GM10266 (cell line): ENCODE data around the gene NPIPB6.

ENCODE experiments used
- DNase-seq: peaks from one replicate; pipeline ENCODE4 v3.0.0; 2012; ENCODE audit errors: extremely low spot score
- CTCF ChIP-seq: IDR thresholded peaks from 2 replicates; pipeline ENCODE4 v1.5.1; 2012; ENCODE audit warnings: mild to moderate bottlenecking, low read depth; ENCODE audit not compliant: control insufficient read depth, insufficient read depth; ENCODE audit errors: missing control alignments

The NPIPB6 gene

GRCh38 chr16:28318042-28318744 lies 45.1 kb downstream of the NPIPB6 start:
- TF ChIP-seq CTCF, result no peak
- DNase-seq, result no peak

GRCh38 chr16:28317040-28317880 lies 46.0 kb downstream of the NPIPB6 start:
- peak; percentile 90 for TF ChIP-seq CTCF
- DNase-seq, result peak; percentile 82

GRCh38 chr16:28316054-28316453 lies 47.3 kb downstream of the NPIPB6 start:
- DNase-seq, result no peak
- no peak for TF ChIP-seq CTCF

GRCh38 chr16:28313587-28313986 lies 49.7 kb downstream of the NPIPB6 start:
- DNase-seq, result no peak
- no peak for TF ChIP-seq CTCF

- no peak for TF ChIP-seq CTCF
These were observed 51.0 kb downstream of the NPIPB6 start for GRCh38 chr16:28312327-28312726.

GRCh38 chr16:28311913-28312312 lies 51.4 kb downstream of the NPIPB6 start:
- no peak for TF ChIP-seq CTCF
- no peak for DNase-seq

More at GRCh38 chr16:28312327-28312726, 51.0 kb downstream of the NPIPB6 start:
- DNase-seq, result no peak

- no peak for TF ChIP-seq CTCF
- DNase-seq, result no peak
These were observed 51.9 kb downstream of the NPIPB6 start for GRCh38 chr16:28311413-28311812.
